CD4-positive, alpha-beta T cell treated with Interleukin-2 at 100 ng/mL for 4 hours (primary cell): Measurements from ENCODE around the gene SPTBN1.
A peak's percentile ranks its signal among the peaks of the same experiment; 100 is the strongest.

Experiments
- DNase-seq: peaks from one replicate; pipeline ENCODE4 v3.0.0-alpha.2; 2020; ENCODE audit warnings: low spot score

SPTBN1 gene

GRCh38 chr2:54574107-54574859 is 118.2 kb downstream of the SPTBN1 start:
- DNase-seq, result peak; percentile 91

- DNase-seq, result no peak
These were observed 118.7 kb downstream of the SPTBN1 start for GRCh38 chr2:54574860-54575247.

GRCh38 chr2:54575379-54575888 is 119.3 kb downstream of the SPTBN1 start:
- no peak for DNase-seq

- no peak for DNase-seq
These were observed 120.9 kb downstream of the SPTBN1 start for GRCh38 chr2:54577035-54577434.

- DNase-seq, result no peak
These were observed 122.0 kb downstream of the SPTBN1 start for GRCh38 chr2:54577944-54578647.

GRCh38 chr2:54578648-54579045 is 122.5 kb downstream of the SPTBN1 start:
- no peak for DNase-seq

GRCh38 chr2:54579061-54579681 is 123.0 kb downstream of the SPTBN1 start:
- DNase-seq, result no peak

GRCh38 chr2:54579682-54580620 is 123.8 kb downstream of the SPTBN1 start:
- DNase-seq, result peak; percentile 55

- DNase-seq, result no peak
These were observed 125.4 kb downstream of the SPTBN1 start for GRCh38 chr2:54581326-54582039.

GRCh38 chr2:54582987-54583386 is 126.9 kb downstream of the SPTBN1 start:
- no peak for DNase-seq

- no peak for DNase-seq
These were observed 128.5 kb downstream of the SPTBN1 start for GRCh38 chr2:54584598-54584997.

- DNase-seq, result no peak
These were observed 129.1 kb downstream of the SPTBN1 start for GRCh38 chr2:54585136-54585733.

GRCh38 chr2:54586062-54586461 is 129.9 kb downstream of the SPTBN1 start:
- DNase-seq, result no peak

- no peak for DNase-seq
These were observed 130.4 kb downstream of the SPTBN1 start for GRCh38 chr2:54586494-54586893.

- no peak for DNase-seq
These were observed 131.3 kb downstream of the SPTBN1 start for GRCh38 chr2:54587171-54588016.

- no peak for DNase-seq
These were observed 132.2 kb downstream of the SPTBN1 start for GRCh38 chr2:54588244-54588899.

GRCh38 chr2:54589038-54589339 is 132.9 kb downstream of the SPTBN1 start:
- DNase-seq, result no peak

- peak; percentile 67 for DNase-seq
These were observed 133.5 kb downstream of the SPTBN1 start for GRCh38 chr2:54589340-54590215.
